ENCODE results near the gene RNF151. TPM values are rescaled to one million over a fixed set of nuclear protein-coding genes. Genes with fewer than 3 reads are reported as not detected.

The RNF151 gene
- total and polyA plus RNA-seq, 2 of the 13 experiments (the other 11 are each of a cell fraction or from before 2014, with no cell fraction given), result not detected

GRCh38 chr16:1983544-1984346, 17.1 kb downstream of the RNF151 start, which contains the start of gene GFER (continued):
- peak; percentile 62 for TF ChIP-seq ZBTB43 (CRISPR knock-in tag; conservative IDR thresholded peaks at IDR 0.05)
- no peak for TF ChIP-seq GMEB2 (CRISPR knock-in tag; IDR thresholded peaks at IDR 0.05; ENCODE audit: low read depth)
- TF ChIP-seq ZFP90 (CRISPR knock-in tag; IDR thresholded peaks at IDR 0.05; ENCODE audit: borderline replicate concordance), result no peak; the same call in 1 of the 2 replicates
- peak; percentile 76 for TF ChIP-seq SAP130 (CRISPR knock-in tag; IDR thresholded peaks at IDR 0.05; ENCODE audit: low read depth)
- TF ChIP-seq NFIB (CRISPR knock-in tag; IDR thresholded peaks at IDR 0.05; ENCODE audit: borderline replicate concordance), result no peak
- TF ChIP-seq PRDM4 (CRISPR knock-in tag; IDR thresholded peaks at IDR 0.05; ENCODE audit: borderline replicate concordance), result no peak
- TF ChIP-seq ZNF333 (CRISPR knock-in tag; IDR thresholded peaks at IDR 0.05; ENCODE audit: borderline replicate concordance), result 0 out of 2 replicates have a peak, but pooled peaks have one; percentile 48
- TF ChIP-seq ZBTB8A (CRISPR knock-in tag; IDR thresholded peaks at IDR 0.05; ENCODE audit: borderline replicate concordance, low read depth), result no peak
- TF ChIP-seq SNAPC4 (CRISPR knock-in tag; IDR thresholded peaks at IDR 0.05), result no peak
- TF ChIP-seq NCOA1 (CRISPR knock-in tag; IDR thresholded peaks at IDR 0.05), result no peak; the same call in 1 of the 2 replicates
- no peak; the same call in 1 of the 2 replicates for TF ChIP-seq SKIL (CRISPR knock-in tag; IDR thresholded peaks at IDR 0.05; ENCODE audit: borderline replicate concordance)
- peak; percentile 35 for TF ChIP-seq MAX (IDR thresholded peaks at IDR 0.05)
- no peak for TF ChIP-seq ZNF615 (CRISPR knock-in tag; IDR thresholded peaks at IDR 0.05; ENCODE audit: borderline replicate concordance)

All from HepG2 (cell line).